Body of pancreas (tissue), 4 donors: ENCODE data around the gene CDH6.

Source experiments
- POLR2A ChIP-seq, 3 donors: fragments of 450-650 bp; IDR thresholded peaks; one replicate each; pipeline ENCODE4 v1.6.1; 2016; ENCODE audit warnings: antibody characterized with exemption in 3 of 3, mild to moderate bottlenecking in 2 of 3
- TF ChIP-seq, protein P1 (sequence below), 7 experiments: fragments of 450-650 bp in 4 of 7; fragments of 200-600 bp in 3 of 7; sonication (generic) in 3 of 7; IDR thresholded peaks; one replicate each; pipeline ENCODE4 v1.5.1; 2016 to 2019; ENCODE audit warnings: antibody characterized with exemption in 7 of 7

DNA sequence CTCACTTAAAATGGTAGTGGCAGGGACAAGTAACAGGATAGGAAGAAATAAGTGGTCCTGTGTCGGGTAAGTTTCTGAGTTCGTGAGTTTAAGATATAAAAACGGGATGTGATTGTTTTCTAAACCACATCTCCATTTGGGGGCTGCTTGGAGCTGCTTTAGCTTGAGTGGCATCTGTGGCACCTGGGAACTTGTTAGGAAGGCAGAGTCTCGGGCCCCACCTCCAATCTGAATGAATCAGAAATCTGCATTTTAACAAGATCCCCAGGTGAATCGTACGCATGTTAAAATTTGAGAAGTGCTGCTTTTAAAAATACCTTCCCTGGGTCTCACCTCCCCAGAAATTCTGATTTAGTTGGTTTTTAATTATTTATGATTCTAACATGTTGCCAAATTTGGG, 78.1 kb downstream of the CDH6 start:
- TF ChIP-seq, protein P1, sequence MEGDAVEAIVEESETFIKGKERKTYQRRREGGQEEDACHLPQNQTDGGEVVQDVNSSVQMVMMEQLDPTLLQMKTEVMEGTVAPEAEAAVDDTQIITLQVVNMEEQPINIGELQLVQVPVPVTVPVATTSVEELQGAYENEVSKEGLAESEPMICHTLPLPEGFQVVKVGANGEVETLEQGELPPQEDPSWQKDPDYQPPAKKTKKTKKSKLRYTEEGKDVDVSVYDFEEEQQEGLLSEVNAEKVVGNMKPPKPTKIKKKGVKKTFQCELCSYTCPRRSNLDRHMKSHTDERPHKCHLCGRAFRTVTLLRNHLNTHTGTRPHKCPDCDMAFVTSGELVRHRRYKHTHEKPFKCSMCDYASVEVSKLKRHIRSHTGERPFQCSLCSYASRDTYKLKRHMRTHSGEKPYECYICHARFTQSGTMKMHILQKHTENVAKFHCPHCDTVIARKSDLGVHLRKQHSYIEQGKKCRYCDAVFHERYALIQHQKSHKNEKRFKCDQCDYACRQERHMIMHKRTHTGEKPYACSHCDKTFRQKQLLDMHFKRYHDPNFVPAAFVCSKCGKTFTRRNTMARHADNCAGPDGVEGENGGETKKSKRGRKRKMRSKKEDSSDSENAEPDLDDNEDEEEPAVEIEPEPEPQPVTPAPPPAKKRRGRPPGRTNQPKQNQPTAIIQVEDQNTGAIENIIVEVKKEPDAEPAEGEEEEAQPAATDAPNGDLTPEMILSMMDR (IDR thresholded peaks at IDR 0.05) = no peak
- no peak for TF ChIP-seq POLR2A (IDR thresholded peaks at IDR 0.05)
